K562 (cell line): ENCODE data around the gene PTPRG. TPM values are rescaled to one million over a fixed set of nuclear protein-coding genes. Genes with fewer than 3 reads are reported as not detected.

Source experiments
- ATAC-seq: fragments of 200-7000 bp; cut with Tn5 transposase; 3 replicates; pipeline ENCODE4 v1.9.1; 2020; ENCODE audit warnings: moderate library complexity
- BruUV-seq: library from RNA; stranded (reverse); fragments of 400-500 nt; replicated peaks from 2 replicates; lab custom pipeline; 2021; lab: Mats Ljungman, UMichigan
- CTCF ChIA-PET: fragments of 300-600 bp; formaldehyde crosslinking; extraction: SDS; loops from one replicate; lab custom pipeline; 2021; ENCODE audit warnings: low intra/inter-chr PET ratio; lab: Yijun Ruan, JAX
- POLR2A ChIA-PET: fragments of 300-600, 350-650 bp; sonication (Branson Sonifier 250); formaldehyde crosslinking; extraction: SDS; loops from one replicate; lab custom pipeline; 2021; ENCODE audit warnings: antibody characterized with exemption, inconsistent platforms; lab: Yijun Ruan, JAX
- DNase-seq, 4 experiments: peaks; one replicate each; pipeline versions ENCODE4 v3.0.0 to v3.0.0-alpha.2; 2011 to 2018; ENCODE audit warnings: low spot score in 3 of 4, mixed read lengths in 3 of 4; ENCODE audit errors: extremely low read depth in 1 of 4
- FAIRE-seq: peaks from 2 replicates; lab custom pipeline; 2011; peaks lifted over from hg19 to GRCh38; lab: Jason Lieb, UNC
- H2AFZ ChIP-seq: 2 replicates; pipeline ENCODE4 v1.6.0; 2011; ENCODE audit warnings: low read depth, low read length, control low read depth, inconsistent platforms
- H3K27ac ChIP-seq: fragments of 200-600 bp; 3 replicates; pipeline ENCODE4 v1.8.0; 2011; ENCODE audit warnings: low read depth, mild to moderate bottlenecking, control low read depth, inconsistent platforms, low read length, moderate library complexity, mixed read lengths; ENCODE audit errors: extremely low read depth
- H3K27me3 ChIP-seq, 2 experiments: fragments of 300-600 bp in 1 of 2; 2 replicates in 1 of 2; 3 replicates in 1 of 2; pipeline versions ENCODE4 v1.6.0 to v1.8.0; 2011; ENCODE audit warnings: inconsistent platforms in 2 of 2, low read length in 2 of 2, mild to moderate bottlenecking in 1 of 2, mixed read lengths in 1 of 2, moderate library complexity in 1 of 2; ENCODE audit not compliant: control insufficient read depth in 2 of 2, insufficient read depth in 2 of 2
- H3K36me3 ChIP-seq: fragments of 300-600 bp; 3 replicates; pipeline ENCODE4 v1.8.0; 2011; ENCODE audit warnings: mild to moderate bottlenecking, low read length, inconsistent platforms; ENCODE audit not compliant: control insufficient read depth, insufficient read depth
- H3K4me1 ChIP-seq, 2 experiments: fragments of 200-600 bp in 1 of 2; replicated peaks in 1 of 2; 2 replicates in 1 of 2; 3 replicates in 1 of 2; pipeline versions ENCODE4 v1.5.1 to v1.8.0; 2011; ENCODE audit warnings: inconsistent platforms in 2 of 2, low read length in 2 of 2, mild to moderate bottlenecking in 1 of 2, mixed read lengths in 1 of 2, moderate library complexity in 1 of 2; ENCODE audit not compliant: control insufficient read depth in 2 of 2, insufficient read depth in 2 of 2
- H3K4me2 ChIP-seq: 2 replicates; pipeline ENCODE4 v1.6.1; 2011; ENCODE audit warnings: low read length, control low read depth, inconsistent platforms, mixed read lengths; ENCODE audit not compliant: insufficient read depth
- H3K4me3 ChIP-seq: fragments of 200-600 bp; sonication (generic), shearing (Covaris generic); 2 replicates; pipeline ENCODE4 v1.5.1; 2016; ENCODE audit warnings: control low read depth, inconsistent platforms
- H3K79me2 ChIP-seq: fragments of 200-600 bp; 3 replicates; pipeline ENCODE4 v1.8.0; 2011; ENCODE audit warnings: low read length, inconsistent platforms; ENCODE audit not compliant: control insufficient read depth, insufficient read depth
- H3K9ac ChIP-seq, 2 experiments: 2 replicates each; pipeline versions ENCODE4 v1.6.0 to v1.6.1; 2011; ENCODE audit warnings: low read depth in 2 of 2, low read length in 2 of 2, control low read depth in 1 of 2, inconsistent platforms in 1 of 2, mild to moderate bottlenecking in 1 of 2, mixed read lengths in 1 of 2; ENCODE audit not compliant: insufficient read depth in 1 of 2
- H3K9me1 ChIP-seq: one replicate; pipeline ENCODE4 v1.6.0; 2011; ENCODE audit warnings: inconsistent platforms, mild to moderate bottlenecking, low read length, moderate library complexity; ENCODE audit not compliant: control insufficient read depth, insufficient read depth
- H3K9me3 ChIP-seq: replicated peaks from 2 replicates; pipeline ENCODE4 v1.5.1; 2011; ENCODE audit warnings: low read depth, low read length, inconsistent platforms; ENCODE audit not compliant: control insufficient read depth, insufficient read depth
- H4K20me1 ChIP-seq: replicated peaks from 2 replicates; pipeline ENCODE4 v1.6.1; 2011; ENCODE audit warnings: low read length, inconsistent platforms, mixed read lengths; ENCODE audit not compliant: control insufficient read depth, insufficient read depth
- ETV6 ChIP-seq, 3 experiments: fragments of 150-350 bp in 1 of 3; sonication (generic) in 1 of 3; formaldehyde crosslinking in 1 of 3; IDR thresholded peaks; 2 replicates each; pipeline versions ENCODE4 v1.6.1 to v1.8.0; 2014 to 2022; ENCODE audit warnings: borderline replicate concordance in 2 of 3, low read depth in 2 of 3, antibody characterized with exemption in 1 of 3, low read length in 1 of 3, mild to moderate bottlenecking in 1 of 3, missing genetic modification reagents in 1 of 3
- HOXB6 ChIP-seq: fragments of 250-450 bp; sonication (Bioruptor Pico); IDR thresholded peaks from 2 replicates; pipeline ENCODE4 v1.5.1; 2022; ENCODE audit warnings: mild to moderate bottlenecking, borderline replicate concordance
- MECOM ChIP-seq: fragments of 250-450 bp; sonication (Bioruptor Pico); IDR thresholded peaks from 2 replicates; pipeline ENCODE4 v1.8.0; 2022; ENCODE audit warnings: inconsistent platforms
- SNRNP70 ChIP-seq: fragments of 200-400 bp; formaldehyde crosslinking; optimal IDR thresholded peaks from 2 replicates; pipeline ENCODE3; 2017; ENCODE audit warnings: low read depth, low read length
- ZBTB17 ChIP-seq: fragments of 450-650 bp; formaldehyde crosslinking; IDR thresholded peaks from 2 replicates; pipeline ENCODE4 v1.4.0; 2020; ENCODE audit warnings: mild to moderate bottlenecking
- ZNF384 ChIP-seq: IDR thresholded peaks from 2 replicates; pipeline ENCODE4 v1.6.1; 2012; ENCODE audit warnings: low read depth, low read length, improper control_type of control experiment
- ZNF717 ChIP-seq: fragments of 250-450 bp; sonication (Bioruptor Pico); IDR thresholded peaks from 2 replicates; pipeline ENCODE4 v1.5.0; 2021
- ZNF79 ChIP-seq: fragments of 250-450 bp; sonication (Bioruptor Pico); IDR thresholded peaks from 2 replicates; pipeline ENCODE4 v1.4.0; 2020; ENCODE audit warnings: low read depth, mild to moderate bottlenecking, moderate library complexity
- WGBS: fragments of 100-300 bp; shearing (Covaris generic); methylation state at CpG from one replicate; pipeline ENCODE4 v1.1.6; 2016; ENCODE audit warnings: low coverage, mixed read lengths; ENCODE audit not compliant: insufficient coverage; ENCODE audit errors: missing lambda C conversion rate; 5-methylcytosine and 5-hydroxymethylcytosine counted together
- in situ Hi-C: fragments of 300-500 bp; cut with MboI; formaldehyde crosslinking; loops from 4 replicates; pipeline ENCODE4 v1.15.0; 2018; ENCODE audit warnings: inconsistent platforms, mixed read lengths
- intact Hi-C: fragments of 100-400 bp; cut with micrococcal nuclease; formaldehyde crosslinking; loops from 2 replicates; pipeline ENCODE4 v1.14.2; 2022
- polyA plus RNA-seq, 8 experiments: library from polyadenylated mRNA; depleted of rRNA in 4 of 8; stranded (reverse) in 5 of 8; unstranded in 3 of 8; fragments of >200 nt; fragmentation: Nextera tagmentation in 2 of 8; fragmentation: Illumina TruSeq in 1 of 8; extraction: Ambion mirVana in 2 of 8; extraction: Trizol in 1 of 8; gene quantifications; 2 replicates each; pipeline versions ENCODE4 v1.2.1 to v1.2.3, GENCODE V29; 2011 to 2014; ENCODE audit warnings: inconsistent platforms in 1 of 8, missing spikeins in 1 of 8
- total RNA-seq, 7 experiments: library from RNA; depleted of rRNA in 6 of 7; stranded (reverse); fragments of >200 nt in 6 of 7; fragmentation: Illumina TruSeq in 2 of 7; extraction: Trizol in 2 of 7; gene quantifications; 2 replicates each; pipeline versions ENCODE4 v1.2.1 to v1.2.3, GENCODE V29; 2011 to 2021; ENCODE audit warnings: low replicate concordance in 1 of 7
- TF ChIP-seq, protein P1 (sequence below): fragments of 450-650 bp; IDR thresholded peaks from 2 replicates; pipeline ENCODE4 v1.6.1; 2016; ENCODE audit warnings: mild to moderate bottlenecking, moderate library complexity
- TF ChIP-seq, protein P2 (sequence below): fragments of 450-650 bp; IDR thresholded peaks from 2 replicates; pipeline ENCODE4 v1.6.1; 2017; ENCODE audit warnings: antibody characterized with exemption

Gene PTPRG
- total and polyA plus RNA-seq, 9 of the 15 experiments (the other 6 are each of a cell fraction or from before 2014, with no cell fraction given): 0.16 TPM; not detected in 8

DNA sequence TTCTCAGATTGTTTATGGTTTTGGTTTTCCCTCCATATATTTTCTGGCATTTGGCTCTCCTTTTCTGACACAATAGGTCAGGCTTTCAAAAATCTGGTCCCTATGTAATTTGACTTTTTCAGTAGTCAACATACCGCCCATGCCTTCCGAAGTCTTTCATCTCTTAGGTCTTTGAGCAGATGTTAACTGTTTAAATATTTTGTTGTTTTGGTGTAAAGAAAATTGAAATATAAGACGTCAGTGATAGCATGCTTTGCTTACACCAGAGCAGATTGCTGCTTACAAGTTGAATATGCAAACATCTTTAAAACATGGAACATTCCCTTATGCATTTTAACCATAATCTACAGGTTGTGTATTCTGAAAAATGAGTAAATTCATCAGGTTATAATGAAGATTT, 233.0 kb downstream of the PTPRG start:
- in situ Hi-C loops: no loop called here
- TF ChIP-seq MECOM (CRISPR knock-in tag) (no peak), ZBTB17 (CRISPR knock-in tag) (no peak), SNRNP70 (no peak), ZNF79 (CRISPR knock-in tag) (no peak), ETV6 (IDR thresholded peaks at IDR 0.05; ENCODE audit: borderline replicate concordance in 1 of 2, low read depth in 2 of 2, low read length in 1 of 2) (no peak), ETV6 (CRISPR knock-in tag; IDR thresholded peaks at IDR 0.05; ENCODE audit: borderline replicate concordance) (no peak), ZNF384 (no peak), ZNF717 (no peak), HOXB6 (no peak)
- TF ChIP-seq, protein P1, sequence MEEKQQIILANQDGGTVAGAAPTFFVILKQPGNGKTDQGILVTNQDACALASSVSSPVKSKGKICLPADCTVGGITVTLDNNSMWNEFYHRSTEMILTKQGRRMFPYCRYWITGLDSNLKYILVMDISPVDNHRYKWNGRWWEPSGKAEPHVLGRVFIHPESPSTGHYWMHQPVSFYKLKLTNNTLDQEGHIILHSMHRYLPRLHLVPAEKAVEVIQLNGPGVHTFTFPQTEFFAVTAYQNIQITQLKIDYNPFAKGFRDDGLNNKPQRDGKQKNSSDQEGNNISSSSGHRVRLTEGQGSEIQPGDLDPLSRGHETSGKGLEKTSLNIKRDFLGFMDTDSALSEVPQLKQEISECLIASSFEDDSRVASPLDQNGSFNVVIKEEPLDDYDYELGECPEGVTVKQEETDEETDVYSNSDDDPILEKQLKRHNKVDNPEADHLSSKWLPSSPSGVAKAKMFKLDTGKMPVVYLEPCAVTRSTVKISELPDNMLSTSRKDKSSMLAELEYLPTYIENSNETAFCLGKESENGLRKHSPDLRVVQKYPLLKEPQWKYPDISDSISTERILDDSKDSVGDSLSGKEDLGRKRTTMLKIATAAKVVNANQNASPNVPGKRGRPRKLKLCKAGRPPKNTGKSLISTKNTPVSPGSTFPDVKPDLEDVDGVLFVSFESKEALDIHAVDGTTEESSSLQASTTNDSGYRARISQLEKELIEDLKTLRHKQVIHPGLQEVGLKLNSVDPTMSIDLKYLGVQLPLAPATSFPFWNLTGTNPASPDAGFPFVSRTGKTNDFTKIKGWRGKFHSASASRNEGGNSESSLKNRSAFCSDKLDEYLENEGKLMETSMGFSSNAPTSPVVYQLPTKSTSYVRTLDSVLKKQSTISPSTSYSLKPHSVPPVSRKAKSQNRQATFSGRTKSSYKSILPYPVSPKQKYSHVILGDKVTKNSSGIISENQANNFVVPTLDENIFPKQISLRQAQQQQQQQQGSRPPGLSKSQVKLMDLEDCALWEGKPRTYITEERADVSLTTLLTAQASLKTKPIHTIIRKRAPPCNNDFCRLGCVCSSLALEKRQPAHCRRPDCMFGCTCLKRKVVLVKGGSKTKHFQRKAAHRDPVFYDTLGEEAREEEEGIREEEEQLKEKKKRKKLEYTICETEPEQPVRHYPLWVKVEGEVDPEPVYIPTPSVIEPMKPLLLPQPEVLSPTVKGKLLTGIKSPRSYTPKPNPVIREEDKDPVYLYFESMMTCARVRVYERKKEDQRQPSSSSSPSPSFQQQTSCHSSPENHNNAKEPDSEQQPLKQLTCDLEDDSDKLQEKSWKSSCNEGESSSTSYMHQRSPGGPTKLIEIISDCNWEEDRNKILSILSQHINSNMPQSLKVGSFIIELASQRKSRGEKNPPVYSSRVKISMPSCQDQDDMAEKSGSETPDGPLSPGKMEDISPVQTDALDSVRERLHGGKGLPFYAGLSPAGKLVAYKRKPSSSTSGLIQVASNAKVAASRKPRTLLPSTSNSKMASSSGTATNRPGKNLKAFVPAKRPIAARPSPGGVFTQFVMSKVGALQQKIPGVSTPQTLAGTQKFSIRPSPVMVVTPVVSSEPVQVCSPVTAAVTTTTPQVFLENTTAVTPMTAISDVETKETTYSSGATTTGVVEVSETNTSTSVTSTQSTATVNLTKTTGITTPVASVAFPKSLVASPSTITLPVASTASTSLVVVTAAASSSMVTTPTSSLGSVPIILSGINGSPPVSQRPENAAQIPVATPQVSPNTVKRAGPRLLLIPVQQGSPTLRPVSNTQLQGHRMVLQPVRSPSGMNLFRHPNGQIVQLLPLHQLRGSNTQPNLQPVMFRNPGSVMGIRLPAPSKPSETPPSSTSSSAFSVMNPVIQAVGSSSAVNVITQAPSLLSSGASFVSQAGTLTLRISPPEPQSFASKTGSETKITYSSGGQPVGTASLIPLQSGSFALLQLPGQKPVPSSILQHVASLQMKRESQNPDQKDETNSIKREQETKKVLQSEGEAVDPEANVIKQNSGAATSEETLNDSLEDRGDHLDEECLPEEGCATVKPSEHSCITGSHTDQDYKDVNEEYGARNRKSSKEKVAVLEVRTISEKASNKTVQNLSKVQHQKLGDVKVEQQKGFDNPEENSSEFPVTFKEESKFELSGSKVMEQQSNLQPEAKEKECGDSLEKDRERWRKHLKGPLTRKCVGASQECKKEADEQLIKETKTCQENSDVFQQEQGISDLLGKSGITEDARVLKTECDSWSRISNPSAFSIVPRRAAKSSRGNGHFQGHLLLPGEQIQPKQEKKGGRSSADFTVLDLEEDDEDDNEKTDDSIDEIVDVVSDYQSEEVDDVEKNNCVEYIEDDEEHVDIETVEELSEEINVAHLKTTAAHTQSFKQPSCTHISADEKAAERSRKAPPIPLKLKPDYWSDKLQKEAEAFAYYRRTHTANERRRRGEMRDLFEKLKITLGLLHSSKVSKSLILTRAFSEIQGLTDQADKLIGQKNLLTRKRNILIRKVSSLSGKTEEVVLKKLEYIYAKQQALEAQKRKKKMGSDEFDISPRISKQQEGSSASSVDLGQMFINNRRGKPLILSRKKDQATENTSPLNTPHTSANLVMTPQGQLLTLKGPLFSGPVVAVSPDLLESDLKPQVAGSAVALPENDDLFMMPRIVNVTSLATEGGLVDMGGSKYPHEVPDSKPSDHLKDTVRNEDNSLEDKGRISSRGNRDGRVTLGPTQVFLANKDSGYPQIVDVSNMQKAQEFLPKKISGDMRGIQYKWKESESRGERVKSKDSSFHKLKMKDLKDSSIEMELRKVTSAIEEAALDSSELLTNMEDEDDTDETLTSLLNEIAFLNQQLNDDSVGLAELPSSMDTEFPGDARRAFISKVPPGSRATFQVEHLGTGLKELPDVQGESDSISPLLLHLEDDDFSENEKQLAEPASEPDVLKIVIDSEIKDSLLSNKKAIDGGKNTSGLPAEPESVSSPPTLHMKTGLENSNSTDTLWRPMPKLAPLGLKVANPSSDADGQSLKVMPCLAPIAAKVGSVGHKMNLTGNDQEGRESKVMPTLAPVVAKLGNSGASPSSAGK: no peak
- TF ChIP-seq, protein P2, sequence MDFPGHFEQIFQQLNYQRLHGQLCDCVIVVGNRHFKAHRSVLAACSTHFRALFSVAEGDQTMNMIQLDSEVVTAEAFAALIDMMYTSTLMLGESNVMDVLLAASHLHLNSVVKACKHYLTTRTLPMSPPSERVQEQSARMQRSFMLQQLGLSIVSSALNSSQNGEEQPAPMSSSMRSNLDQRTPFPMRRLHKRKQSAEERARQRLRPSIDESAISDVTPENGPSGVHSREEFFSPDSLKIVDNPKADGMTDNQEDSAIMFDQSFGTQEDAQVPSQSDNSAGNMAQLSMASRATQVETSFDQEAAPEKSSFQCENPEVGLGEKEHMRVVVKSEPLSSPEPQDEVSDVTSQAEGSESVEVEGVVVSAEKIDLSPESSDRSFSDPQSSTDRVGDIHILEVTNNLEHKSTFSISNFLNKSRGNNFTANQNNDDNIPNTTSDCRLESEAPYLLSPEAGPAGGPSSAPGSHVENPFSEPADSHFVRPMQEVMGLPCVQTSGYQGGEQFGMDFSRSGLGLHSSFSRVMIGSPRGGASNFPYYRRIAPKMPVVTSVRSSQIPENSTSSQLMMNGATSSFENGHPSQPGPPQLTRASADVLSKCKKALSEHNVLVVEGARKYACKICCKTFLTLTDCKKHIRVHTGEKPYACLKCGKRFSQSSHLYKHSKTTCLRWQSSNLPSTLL: no peak

More for the DNA sequence above, 233.0 kb downstream of the PTPRG start:
- Histone ChIP-seq H2AFZ (no peak overlapping the region), H3K9me1 (no peaks in the 10 kb centered on the region), H4K20me1 (no peaks in the 10 kb centered on the region), H3K4me3 (no peak overlapping the region), H3K27me3 (no peaks in the 10 kb centered on the region), H3K36me3 (no peaks in the 10 kb centered on the region), H3K4me1 (no peaks in the 10 kb centered on the region), H3K4me2 (no peak overlapping the region), H3K9ac (no peak overlapping the region), H3K27ac (no peak overlapping the region), H3K9me3 (no peaks in the 10 kb centered on the region), H3K79me2 (no peaks in the 10 kb centered on the region)
- BruUV-seq: no TSS peak
- ATAC-seq: no peak
- POLR2A ChIA-PET: no interaction called here
- no peak for DNase-seq
- CTCF ChIA-PET: no interaction called here
- no peak for FAIRE-seq
- intact Hi-C loops: no loop called here
- WGBS: 0% methylated on average over 2 of the region's 3 CpGs
